ENCODE data around the gene BBS12. TPM values are rescaled to one million over a fixed set of nuclear protein-coding genes. Genes with fewer than 3 reads are reported as not detected.
A peak's percentile ranks its signal among the peaks of the same experiment; 100 is the strongest.

Gene BBS12
- total RNA-seq, 4 donors from 2014 or later: 10.3 to 15.2 (median 12.3) TPM

- Histone ChIP-seq H3K9me3 (no peaks in the 10 kb centered on the region), H3K36me3 (no peaks in the 10 kb centered on the region), H3K4me3 (replicated peaks in 1 of 3) (no peak overlapping the region), H3K27me3 (no peaks in the 10 kb centered on the region), H3K4me1 (peaks cover 0 to 5% of the 10 kb centered on the region in 2 donors), H3K27ac (no peak overlapping the region)
- WGBS, 2 donors: 95 to 100% methylated on average over 1 of the region's 1 CpG
- DNase-seq: no peak
- TF ChIP-seq POLR2A (IDR thresholded peaks at IDR 0.05) (no peak), CTCF (IDR thresholded peaks at IDR 0.05) (no peak)
- intact Hi-C loops (cut with DNase I): no loop called here
These were observed 30.5 kb upstream of the BBS12 start for GRCh38 chr4:122701965-122702364.

GRCh38 chr4:122702939-122703338 lies 29.6 kb upstream of the BBS12 start:
- 90 to 91% methylated on average over 3 of the region's 3 CpGs for WGBS, 2 donors
- Histone ChIP-seq H3K4me3 (replicated peaks in 1 of 3) (no peak overlapping the region), H3K36me3 (no peaks in the 10 kb centered on the region), H3K27ac (no peak overlapping the region), H3K4me1 (peaks cover 0 to 5% of the 10 kb centered on the region in 2 donors), H3K9me3 (no peaks in the 10 kb centered on the region), H3K27me3 (no peaks in the 10 kb centered on the region)
- intact Hi-C loops (cut with DNase I): no loop called here
- TF ChIP-seq POLR2A (IDR thresholded peaks at IDR 0.05) (no peak), CTCF (IDR thresholded peaks at IDR 0.05) (no peak)
- DNase-seq: peak in 1 of 2 donors; percentile 2

GRCh38 chr4:122703868-122704267 lies 28.6 kb upstream of the BBS12 start:
- Histone ChIP-seq H3K27me3 (no peaks in the 10 kb centered on the region), H3K27ac (no peak overlapping the region), H3K36me3 (no peaks in the 10 kb centered on the region), H3K9me3 (no peaks in the 10 kb centered on the region), H3K4me3 (replicated peaks in 1 of 3) (no peak overlapping the region), H3K4me1 (peaks cover 0 to 5% of the 10 kb centered on the region in 2 donors)
- intact Hi-C loops (cut with DNase I): no loop called here
- TF ChIP-seq POLR2A (IDR thresholded peaks at IDR 0.05): no peak
- TF ChIP-seq CTCF (IDR thresholded peaks at IDR 0.05): no peak
- DNase-seq: no peak
- 72 to 87% methylated on average over 3 of the region's 3 CpGs for WGBS, 2 donors

GRCh38 chr4:122705009-122705408 lies 27.5 kb upstream of the BBS12 start:
- no peak overlapping the region for H3K27ac ChIP-seq
- WGBS, 2 donors: 90 to 94% methylated on average over 4 of the region's 4 CpGs

More at GRCh38 chr4:122705009-122705408, 27.5 kb upstream of the BBS12 start:
- H3K36me3 ChIP-seq: no peaks in the 10 kb centered on the region
- intact Hi-C loops (cut with DNase I): no loop called here
- TF ChIP-seq CTCF (IDR thresholded peaks at IDR 0.05): no peak
- TF ChIP-seq POLR2A (IDR thresholded peaks at IDR 0.05): no peak
- DNase-seq: no peak
- no peaks in the 10 kb centered on the region for H3K9me3 ChIP-seq
- H3K4me3 ChIP-seq (replicated peaks in 1 of 3): no peak overlapping the region
- peaks cover 0 to 1% of the 10 kb centered on the region in 2 donors for H3K4me1 ChIP-seq
- no peaks in the 10 kb centered on the region for H3K27me3 ChIP-seq
